Muscle of back (tissue), 11 donors: ENCODE data around the gene NRCAM. TPM values are rescaled to one million over a fixed set of nuclear protein-coding genes. Genes with fewer than 3 reads are reported as not detected.

ENCODE experiments used
- DNase-seq, 3 donors: peaks; one replicate each; pipeline versions ENCODE4 v3.0.0 to v3.0.0-alpha.2; 2013
- polyA plus RNA-seq, 10 donors: library from polyadenylated mRNA; unstranded; fragments of 120-200 nt; gene quantifications; one replicate each; pipeline ENCODE4 v1.2.1, GENCODE V29; 2013; ENCODE audit not compliant: insufficient read length in 10 of 10

Gene NRCAM
- polyA plus RNA-seq, 10 donors = 19.3 to 51.7 (median 33.2) TPM

DNA sequence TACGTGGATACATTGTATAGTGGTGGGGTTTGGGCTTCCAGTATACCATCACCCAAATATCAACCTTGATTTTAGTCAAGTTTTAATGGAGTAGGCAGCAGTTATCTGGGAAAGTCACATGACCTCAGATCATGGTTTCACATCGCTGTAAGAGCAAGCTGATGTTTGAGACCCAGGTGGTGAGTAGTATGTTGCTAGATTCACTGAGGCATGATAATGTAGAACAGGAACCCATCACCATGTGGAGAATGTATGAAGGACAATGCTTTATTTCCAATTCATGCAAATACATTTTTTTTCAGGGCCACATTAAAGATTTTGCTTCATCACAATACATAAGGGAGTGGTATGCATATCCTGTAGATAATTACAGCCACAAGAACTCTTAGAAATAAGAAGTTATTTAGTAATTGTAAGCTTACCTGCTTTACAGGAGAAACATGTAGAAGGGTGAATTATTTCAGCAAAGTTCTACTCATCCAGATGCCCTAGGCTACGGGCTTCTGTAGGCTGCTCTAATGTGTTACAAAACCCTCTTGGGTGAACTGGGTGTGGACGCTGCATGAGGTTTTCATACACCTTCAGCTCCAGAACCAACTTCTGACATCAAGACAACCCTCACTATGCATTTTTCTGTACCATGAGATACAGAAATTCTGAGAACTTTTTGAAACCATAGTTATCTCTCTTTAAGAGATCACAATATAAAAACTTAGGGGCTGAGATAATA lies 298.5 kb downstream of the NRCAM start:
- no peak for DNase-seq

DNA sequence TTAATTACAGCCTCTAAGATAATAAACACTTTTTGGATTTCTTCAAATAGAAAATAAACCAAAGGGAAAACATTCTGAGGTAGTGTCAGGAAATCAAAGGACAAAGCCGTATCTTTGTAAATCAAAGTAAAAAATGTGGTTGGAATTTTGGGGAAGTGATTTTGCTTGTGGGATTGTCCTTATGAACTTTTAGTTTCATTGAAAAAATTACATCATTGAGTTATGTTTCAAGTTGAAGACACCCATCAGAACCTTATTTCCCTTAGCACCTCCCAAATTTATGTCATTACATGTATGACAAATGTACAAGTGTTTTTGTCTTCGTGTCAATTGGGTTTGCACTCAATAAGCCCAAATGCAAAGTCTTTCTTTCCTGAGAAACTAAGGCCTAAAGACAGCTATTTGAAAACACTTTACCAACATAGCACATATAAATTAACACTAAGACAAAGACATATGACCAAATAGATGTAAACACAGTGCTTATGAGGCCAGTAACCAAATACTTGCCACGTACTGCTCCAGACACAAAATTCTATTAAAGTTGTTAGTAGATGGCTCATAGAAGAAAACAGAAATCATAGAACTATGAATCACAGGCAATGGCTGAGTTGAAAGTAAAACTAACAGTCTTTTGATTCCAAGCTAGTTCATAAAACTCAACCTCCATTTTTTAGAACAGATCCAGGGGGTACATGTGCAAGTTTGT lies 299.2 kb downstream of the NRCAM start:
- DNase-seq = no peak

GRCh38 chr7:108152198-108152597 lies 304.0 kb downstream of the NRCAM start:
- DNase-seq = no peak

DNA sequence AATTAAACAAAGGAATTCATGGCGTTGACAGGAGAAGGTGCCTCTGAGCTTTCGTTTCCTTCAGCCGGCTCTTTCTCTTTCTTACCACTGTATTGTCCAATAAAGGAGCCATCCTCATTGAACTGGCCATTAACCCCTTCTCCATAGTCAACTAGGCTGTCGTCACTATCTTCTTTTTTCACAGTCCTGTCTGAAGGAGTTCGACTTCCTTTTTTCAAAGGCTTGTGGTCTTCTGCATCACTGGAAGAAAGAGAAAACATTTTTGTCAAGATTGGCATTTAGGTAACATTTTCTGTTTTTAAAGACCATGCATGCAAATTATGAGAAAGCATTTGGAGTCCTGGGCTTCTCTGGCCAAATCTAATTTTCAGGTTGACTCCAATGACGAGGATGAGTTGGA lies 306.3 kb downstream of the NRCAM start:
- DNase-seq = no peak

DNA sequence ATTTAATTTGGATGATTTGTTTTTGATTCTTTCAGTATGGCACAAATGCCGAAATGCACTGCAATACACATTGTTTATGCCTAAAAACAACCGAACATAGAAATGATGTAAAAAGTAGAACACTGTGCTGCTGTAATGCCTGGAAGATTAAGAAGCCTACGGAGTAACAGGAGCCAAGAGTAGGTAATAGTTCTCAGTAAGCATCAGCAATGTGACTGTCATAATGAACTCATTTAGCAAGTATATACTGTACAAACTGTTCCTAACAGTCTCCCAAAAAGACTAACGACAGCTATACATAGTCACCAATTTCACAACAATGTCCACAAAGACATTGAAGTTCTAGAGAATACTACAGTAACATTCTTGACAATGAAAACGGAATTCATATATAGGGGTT lies 307.1 kb downstream of the NRCAM start:
- no peak for DNase-seq

- peak in 2 of 3 donors; percentile 16 to 30 for DNase-seq
Measured at GRCh38 chr7:108147031-108147563, 309.1 kb downstream of the NRCAM start.

- peak; percentile 78 to 91 (median 86) for DNase-seq
Measured at GRCh38 chr7:108146070-108146842, 310.0 kb downstream of the NRCAM start.

- DNase-seq = no peak
Measured at GRCh38 chr7:108145401-108145800, 310.8 kb downstream of the NRCAM start.

DNA sequence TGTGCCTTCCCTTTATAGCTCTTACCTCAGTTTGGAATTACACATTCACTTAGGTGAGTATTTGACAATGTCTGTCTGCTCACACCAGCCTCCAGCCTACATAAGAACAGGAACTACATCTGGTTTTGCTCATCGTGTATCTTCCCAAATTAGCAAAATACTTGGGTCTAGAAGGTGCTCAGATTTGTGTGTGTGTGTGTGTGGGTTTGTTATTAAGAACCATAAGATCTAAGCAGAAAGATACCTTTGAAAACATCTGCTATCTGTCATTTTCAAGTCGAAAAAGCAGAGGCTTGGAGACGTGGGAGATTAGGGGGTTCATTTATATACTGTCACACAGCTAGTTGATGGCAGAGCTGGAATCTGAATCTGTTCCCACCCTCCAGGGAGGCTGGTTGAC lies 311.3 kb downstream of the NRCAM start:
- no peak for DNase-seq

DNA sequence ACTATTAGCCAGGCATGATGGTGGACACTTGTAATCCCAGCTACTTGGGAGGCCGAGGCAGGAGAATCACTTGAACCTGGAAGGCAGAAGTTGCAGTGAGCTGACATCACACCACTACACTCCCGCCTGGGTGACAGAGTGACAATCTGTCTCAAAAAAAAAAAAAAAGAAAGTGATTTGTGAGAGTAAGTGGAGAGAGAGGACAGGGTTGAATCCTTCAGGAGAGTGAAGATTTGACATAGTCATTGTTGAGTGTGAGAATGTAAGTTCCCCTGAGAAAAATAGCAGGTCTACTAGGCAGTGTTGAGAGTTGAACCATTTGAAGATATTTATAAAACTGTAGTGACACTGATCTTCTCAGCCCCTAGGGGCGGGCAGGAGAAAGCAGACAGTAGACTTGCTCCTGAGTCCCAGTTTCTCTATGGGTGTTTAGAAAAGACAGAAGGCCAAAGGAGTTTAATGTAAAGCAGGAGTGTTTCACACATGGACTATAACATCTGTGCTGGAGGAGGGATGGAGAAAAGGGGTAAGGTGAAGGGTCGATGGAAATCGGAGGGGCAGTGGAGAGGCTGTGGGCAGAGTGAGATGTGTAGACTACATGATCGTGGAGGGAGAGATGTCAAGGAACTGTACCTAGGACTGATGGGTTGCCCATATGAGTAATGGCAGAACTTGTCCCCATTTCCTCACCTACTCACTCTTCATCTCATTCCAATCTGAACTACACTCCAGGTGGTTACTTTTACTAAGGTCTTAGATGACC lies 312.4 kb downstream of the NRCAM start:
- DNase-seq = no peak

DNA sequence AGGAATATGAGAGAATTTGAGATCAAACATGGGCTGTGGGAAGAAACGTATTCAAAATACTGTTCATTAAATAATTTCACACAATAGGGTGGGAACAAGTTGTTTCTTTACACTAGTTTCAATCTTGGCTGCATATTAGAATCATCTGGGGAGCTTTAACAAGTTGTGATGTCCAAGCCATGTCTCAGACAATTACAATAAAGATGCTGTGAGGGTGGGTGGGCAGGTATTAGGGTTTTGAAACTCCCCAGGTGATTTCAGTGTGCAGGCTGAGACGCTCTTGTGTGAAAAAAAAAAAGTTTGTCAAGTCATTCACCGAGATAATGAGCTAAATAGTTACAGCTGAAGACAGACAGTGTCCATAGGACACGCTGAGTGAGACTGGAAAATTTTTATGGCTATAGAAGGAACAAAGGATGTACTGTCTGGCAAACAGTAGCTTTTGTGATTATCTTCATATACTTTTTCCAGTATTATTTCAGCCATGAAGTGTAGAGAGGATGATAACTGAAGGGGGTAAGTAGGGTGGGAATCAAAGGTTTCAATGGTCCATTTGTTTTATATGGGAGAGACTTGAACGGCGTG lies 313.5 kb downstream of the NRCAM start:
- no peak for DNase-seq

- no peak for DNase-seq
Measured at GRCh38 chr7:108142180-108142579, 314.1 kb downstream of the NRCAM start.

GRCh38 chr7:108140671-108141070 lies 315.6 kb downstream of the NRCAM start:
- no peak for DNase-seq

DNA sequence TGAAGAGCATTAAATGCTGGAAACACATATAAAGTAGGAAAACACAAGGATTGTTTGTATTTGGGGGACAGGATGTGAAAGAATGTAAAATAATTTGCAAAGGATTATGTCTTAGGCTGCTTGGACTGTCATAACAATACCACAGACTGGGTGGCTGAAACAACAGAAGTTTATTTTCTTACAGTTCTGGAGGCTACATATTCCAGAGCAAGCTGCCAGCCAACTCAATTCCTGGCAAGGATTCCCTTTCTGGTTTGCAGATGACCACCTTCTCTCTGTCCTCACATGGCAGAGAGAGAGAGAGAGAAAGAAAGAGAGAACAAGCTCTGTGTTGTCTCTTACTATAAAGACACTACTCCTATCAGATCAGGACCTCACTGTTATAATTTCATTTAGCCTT lies 317.3 kb downstream of the NRCAM start:
- peak in 2 of 3 donors; percentile 3 to 19 for DNase-seq

DNA sequence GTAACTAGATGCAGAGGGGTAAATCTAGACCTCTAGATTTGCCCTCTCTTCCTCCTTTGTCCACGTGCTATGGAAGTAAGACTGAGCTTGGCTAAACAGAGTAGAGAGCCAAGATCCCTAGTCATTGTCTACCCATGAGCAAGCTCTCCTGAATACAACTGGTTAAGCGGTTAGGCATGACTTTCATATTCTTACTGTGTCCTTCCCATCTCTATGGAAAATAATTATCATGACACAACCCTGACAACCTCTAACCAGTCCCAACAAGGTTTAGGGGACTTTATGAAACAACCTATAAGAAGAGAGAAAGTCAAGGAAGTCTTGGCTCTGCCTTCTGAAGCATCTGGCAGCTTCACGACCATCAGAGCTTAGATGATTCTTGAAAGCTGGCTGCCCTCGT lies 318.2 kb downstream of the NRCAM start:
- no peak for DNase-seq

DNA sequence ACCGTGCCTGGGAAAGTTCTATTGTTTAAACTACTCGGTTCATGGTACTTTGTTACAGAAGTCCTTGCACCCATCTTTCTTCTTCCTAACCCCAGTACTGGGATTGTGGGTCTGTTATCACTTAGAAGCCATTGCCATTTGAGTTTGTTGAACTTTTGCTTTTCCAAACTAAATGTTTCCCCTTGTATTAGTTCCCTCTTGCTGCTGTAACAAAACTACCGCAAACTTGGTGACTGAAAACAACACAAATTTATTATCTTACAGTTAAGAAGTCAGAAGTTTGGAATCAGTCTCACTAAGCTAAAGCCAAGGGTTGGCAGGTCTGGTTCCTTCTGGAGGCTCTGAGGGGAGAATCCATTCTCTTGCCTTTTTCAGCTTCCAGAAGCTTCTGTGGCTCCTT lies 319.2 kb downstream of the NRCAM start:
- no peak for DNase-seq

- no peak for DNase-seq
Measured at GRCh38 chr7:108136191-108136688, 320.0 kb downstream of the NRCAM start.

DNA sequence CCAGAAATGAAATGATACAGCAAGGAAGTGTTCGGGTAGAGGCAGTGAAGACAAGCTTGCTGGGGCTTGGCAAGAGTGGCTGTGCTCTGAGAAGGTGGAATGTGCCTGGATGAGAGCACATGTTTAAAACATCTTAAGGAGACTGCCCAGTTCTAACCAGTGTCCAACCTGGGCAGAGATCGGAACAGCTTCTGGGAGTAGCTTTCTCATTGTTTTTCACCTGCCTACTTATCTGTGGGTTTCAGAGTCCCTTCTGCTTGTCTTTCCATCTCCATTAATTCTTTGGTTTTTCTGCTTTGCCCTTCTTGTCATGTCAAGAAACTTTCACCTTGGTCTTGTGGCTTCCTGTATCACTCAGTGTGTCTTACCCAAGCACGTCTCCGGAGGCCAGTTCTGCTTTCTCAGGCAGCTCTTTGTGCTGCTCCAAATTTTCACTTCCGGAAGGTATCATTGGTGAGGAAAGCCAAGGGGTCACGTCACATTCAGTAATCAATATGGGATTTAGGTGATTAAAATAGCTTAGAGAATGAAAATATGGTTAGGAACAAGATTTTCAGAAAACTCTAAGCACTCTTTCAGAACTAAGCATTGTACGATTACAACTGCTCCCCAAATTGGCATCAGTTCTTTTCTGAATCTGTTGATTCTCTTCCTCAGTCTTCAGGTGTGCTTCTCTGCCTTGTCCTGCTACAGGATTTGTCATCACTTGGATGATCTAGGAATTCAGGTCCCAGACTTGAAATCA lies 320.6 kb downstream of the NRCAM start:
- DNase-seq = no peak

DNA sequence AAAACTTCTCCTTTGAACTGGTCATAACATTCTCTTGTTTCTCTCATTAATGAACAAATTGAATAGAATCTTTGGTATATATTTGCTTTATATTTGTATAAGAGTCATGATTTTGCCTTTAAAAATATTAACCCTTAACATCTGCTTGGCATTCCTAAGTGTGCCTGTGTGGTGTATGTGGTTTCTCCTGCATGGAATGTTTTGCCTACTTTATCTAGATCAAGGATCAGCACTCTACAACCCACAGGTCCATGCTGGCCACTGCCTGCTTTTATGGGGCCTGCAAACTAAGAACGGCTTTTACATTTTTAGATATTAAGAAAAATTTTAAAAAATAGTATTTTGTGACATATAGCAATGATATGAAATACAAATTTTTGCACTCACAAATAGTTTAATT lies 321.8 kb downstream of the NRCAM start:
- DNase-seq = no peak

DNA sequence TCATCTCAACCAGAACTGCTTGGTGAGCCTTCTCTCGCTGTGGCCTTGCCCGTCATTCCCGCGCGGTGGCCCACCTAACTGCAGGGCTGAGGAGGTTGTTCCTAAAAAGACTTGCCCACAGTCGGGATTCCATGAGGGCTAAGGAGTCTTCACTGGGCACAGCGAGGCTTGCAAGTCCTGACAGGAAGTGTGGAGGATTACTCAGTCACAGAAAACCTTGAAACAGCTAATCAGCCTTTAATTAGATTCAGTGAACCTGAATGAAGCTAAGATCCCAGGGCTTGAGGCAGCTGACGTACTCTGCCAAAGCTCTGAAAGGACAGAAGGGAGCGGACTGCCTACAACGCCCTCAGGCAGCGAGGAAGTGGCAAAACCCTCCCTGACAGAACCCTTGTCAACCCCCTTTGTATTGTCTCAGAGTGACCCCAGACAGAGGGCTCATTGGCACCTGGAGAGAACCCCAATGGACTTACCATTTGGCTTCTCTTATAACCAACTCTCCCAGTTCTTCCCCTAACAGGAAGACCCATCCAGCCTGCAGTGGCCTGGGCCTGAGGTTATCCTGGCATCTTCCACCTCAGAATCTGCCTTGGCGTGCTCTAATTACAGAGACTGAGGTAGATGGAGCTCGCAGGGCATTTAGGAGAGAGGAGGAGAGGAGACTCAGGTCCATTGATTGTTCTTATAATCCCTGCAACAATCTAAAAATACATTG lies 323.5 kb downstream of the NRCAM start:
- DNase-seq = no peak
